Osteoblast (primary cell): ENCODE results near the gene C20orf144. TPM values are rescaled to one million over a fixed set of nuclear protein-coding genes. Genes with fewer than 3 reads are reported as not detected.
A peak's percentile ranks its signal among the peaks of the same experiment; 100 is the strongest.

ENCODE experiments used
- DNase-seq: peaks from one replicate; pipeline ENCODE4 v3.0.0; 2011; ENCODE audit warnings: low spot score, mixed read lengths; ENCODE audit not compliant: insufficient read length; ENCODE audit errors: missing footprints
- H2AFZ ChIP-seq: 2 replicates; pipeline ENCODE4 v1.6.0; 2011; ENCODE audit warnings: mild to moderate bottlenecking, low read length
- H3K27ac ChIP-seq: 2 replicates; pipeline ENCODE4 v1.5.1; 2011; ENCODE audit warnings: mild to moderate bottlenecking, low read depth, low read length, moderate library complexity
- H3K27me3 ChIP-seq: 2 replicates; pipeline ENCODE4 v1.6.0; 2012; ENCODE audit warnings: mild to moderate bottlenecking, control low read depth, inconsistent platforms, low read length, moderate library complexity; ENCODE audit not compliant: insufficient read depth
- H3K36me3 ChIP-seq: 2 replicates; pipeline ENCODE4 v1.5.1; 2011; ENCODE audit warnings: mild to moderate bottlenecking, low read length, control low read depth, moderate library complexity; ENCODE audit not compliant: insufficient read depth
- H3K4me1 ChIP-seq: 2 replicates; pipeline ENCODE4 v1.5.1; 2011; ENCODE audit warnings: mild to moderate bottlenecking, low read length, control low read depth, moderate library complexity; ENCODE audit not compliant: insufficient read depth
- H3K4me2 ChIP-seq: 2 replicates; pipeline ENCODE4 v1.6.0; 2011; ENCODE audit warnings: mild to moderate bottlenecking, low read length; ENCODE audit not compliant: insufficient read depth
- H3K4me3 ChIP-seq: fragments of 200-600 bp; sonication (generic); 3 replicates; pipeline ENCODE4 v1.5.1; 2012; ENCODE audit warnings: mild to moderate bottlenecking, low read length, inconsistent platforms; ENCODE audit not compliant: insufficient read depth
- H3K79me2 ChIP-seq: 2 replicates; pipeline ENCODE4 v1.6.0; 2012; ENCODE audit warnings: mild to moderate bottlenecking, low read length, control low read depth, inconsistent platforms; ENCODE audit not compliant: insufficient read depth
- H3K9me3 ChIP-seq: 2 replicates; pipeline ENCODE4 v1.5.1; 2011; ENCODE audit warnings: low read depth, low read length, control low read depth
- H4K20me1 ChIP-seq: 2 replicates; pipeline ENCODE4 v1.6.0; 2012; ENCODE audit warnings: mild to moderate bottlenecking, low read length, control low read depth; ENCODE audit not compliant: insufficient read depth
- total RNA-seq: library from RNA; depleted of rRNA; stranded (reverse); fragments of >200 nt; gene quantifications from 2 replicates; pipeline ENCODE4 v1.2.3, GENCODE V29; 2012
- TF ChIP-seq, protein P1 (sequence below): IDR thresholded peaks from 2 replicates; pipeline ENCODE4 v1.5.1; 2011; ENCODE audit warnings: mild to moderate bottlenecking, low read depth, low read length, moderate library complexity; ENCODE audit errors: extremely low read depth

Gene C20orf144
- total RNA-seq, 1 donor = under 0.01 TPM

DNA sequence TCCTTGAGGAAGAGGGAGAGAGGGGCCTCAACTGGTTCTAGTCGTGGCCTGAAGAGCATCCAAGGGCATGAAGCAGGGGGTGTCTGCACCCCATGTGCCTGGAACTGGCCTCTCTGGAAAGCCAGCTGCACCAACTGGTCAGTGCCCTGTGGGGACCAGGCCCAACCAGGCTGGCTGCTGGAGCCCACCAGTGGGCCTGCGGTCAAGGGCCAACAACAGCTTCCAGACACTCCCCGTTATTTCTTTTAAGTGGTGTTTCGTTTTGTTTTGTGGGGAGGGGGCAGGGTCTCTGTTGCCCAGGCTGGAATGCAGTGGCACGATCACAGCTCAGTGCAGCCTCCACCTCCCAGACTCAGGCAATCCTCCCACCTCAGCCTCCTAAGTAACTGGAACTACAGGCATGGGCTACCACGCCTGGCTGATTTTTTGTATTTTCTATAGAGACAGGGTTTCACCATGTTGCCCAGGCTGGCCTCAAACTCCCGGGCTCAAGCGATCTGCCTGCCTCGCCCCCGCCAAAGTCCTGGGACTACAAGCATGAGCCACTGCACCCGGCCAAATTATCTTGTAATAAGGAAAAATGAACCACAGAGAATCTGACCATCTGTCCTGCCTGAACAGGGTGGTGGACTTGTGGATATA, 11.9 kb upstream of the C20orf144 start:
- no peak overlapping the region for H3K27ac ChIP-seq
- TF ChIP-seq, protein P1, sequence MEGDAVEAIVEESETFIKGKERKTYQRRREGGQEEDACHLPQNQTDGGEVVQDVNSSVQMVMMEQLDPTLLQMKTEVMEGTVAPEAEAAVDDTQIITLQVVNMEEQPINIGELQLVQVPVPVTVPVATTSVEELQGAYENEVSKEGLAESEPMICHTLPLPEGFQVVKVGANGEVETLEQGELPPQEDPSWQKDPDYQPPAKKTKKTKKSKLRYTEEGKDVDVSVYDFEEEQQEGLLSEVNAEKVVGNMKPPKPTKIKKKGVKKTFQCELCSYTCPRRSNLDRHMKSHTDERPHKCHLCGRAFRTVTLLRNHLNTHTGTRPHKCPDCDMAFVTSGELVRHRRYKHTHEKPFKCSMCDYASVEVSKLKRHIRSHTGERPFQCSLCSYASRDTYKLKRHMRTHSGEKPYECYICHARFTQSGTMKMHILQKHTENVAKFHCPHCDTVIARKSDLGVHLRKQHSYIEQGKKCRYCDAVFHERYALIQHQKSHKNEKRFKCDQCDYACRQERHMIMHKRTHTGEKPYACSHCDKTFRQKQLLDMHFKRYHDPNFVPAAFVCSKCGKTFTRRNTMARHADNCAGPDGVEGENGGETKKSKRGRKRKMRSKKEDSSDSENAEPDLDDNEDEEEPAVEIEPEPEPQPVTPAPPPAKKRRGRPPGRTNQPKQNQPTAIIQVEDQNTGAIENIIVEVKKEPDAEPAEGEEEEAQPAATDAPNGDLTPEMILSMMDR = no peak
- H3K9me3 ChIP-seq = no peaks in the 10 kb centered on the region
- peaks cover 6% of the 10 kb centered on the region for H3K27me3 ChIP-seq
- no peak overlapping the region for H3K4me3 ChIP-seq
- no peak overlapping the region for H2AFZ ChIP-seq
- peaks cover 29% of the 10 kb centered on the region for H4K20me1 ChIP-seq
- no peak overlapping the region for H3K4me2 ChIP-seq
- H3K79me2 ChIP-seq = no peaks in the 10 kb centered on the region
- H3K36me3 ChIP-seq = peaks cover 6% of the 10 kb centered on the region
- peaks cover 25% of the 10 kb centered on the region for H3K4me1 ChIP-seq
- DNase-seq = no peak

DNA sequence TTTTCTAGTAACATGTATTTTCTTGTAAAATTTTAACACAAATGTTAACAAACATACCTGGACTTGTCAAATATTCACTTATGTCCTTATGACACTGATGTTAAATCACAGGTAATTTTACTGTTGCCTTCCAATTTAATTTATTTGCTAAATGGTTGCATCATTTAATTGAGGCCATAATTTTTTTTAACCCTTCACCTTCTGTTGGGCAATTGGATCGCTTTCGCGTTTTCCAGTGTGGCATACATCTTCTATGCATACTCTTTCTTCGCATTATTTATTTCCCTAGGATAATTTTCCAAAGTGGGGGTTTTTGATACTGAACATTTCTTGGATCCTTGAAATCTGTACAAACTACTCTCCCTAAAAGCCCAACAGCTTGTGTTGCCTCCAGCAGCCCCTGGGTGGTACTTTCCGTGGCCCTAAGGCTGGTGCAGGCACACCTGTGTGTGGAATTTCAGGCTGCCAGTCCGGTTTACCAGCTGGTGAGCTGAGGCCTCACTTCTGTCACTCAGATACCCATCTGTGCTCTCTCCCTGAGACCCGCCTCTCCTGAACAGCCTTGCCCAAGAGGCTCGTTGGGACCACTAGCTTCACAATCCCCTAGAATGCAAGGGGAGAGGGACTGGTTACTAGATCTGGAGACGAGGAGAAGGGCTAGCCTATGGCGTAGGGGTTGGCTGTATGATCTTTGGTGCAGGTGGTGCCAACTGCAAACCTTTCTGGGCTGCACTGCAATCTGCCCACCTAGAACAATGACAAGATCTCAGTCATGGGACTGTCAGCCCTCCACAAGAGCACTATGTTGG, 11.2 kb upstream of the C20orf144 start:
- no peak overlapping the region for H3K4me3 ChIP-seq

DNA sequence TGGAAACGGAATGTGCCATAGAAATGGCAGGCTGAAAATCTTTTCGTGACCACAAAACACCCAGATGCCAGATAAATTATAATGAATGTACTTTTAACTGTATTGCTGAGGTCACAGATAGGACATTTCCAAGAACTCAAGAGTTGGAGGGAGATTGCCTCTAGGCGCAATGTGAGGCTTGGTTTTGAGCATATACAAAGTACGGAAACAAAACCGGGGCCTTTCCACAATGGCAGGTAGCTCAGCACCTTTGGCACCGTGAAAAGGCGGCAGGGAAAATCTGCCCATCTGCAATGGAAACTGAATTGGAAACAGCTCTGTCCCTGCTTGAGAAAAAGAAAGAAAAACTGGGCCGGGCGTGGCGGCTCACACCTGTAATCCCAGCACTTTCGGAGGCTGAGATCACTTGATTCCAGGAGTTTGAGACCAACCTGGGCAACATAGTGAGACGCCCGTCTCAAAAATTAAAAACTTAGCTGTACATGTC, 10.5 kb upstream of the C20orf144 start:
- Histone ChIP-seq H3K4me3 (no peak overlapping the region), H3K79me2 (no peaks in the 10 kb centered on the region), H3K36me3 (no peaks in the 10 kb centered on the region), H3K4me1 (peaks cover 25% of the 10 kb centered on the region), H3K9me3 (no peaks in the 10 kb centered on the region), H2AFZ (no peak overlapping the region), H4K20me1 (peaks cover 23% of the 10 kb centered on the region), H3K27me3 (peaks cover 6% of the 10 kb centered on the region), H3K4me2 (no peak overlapping the region), H3K27ac (no peak overlapping the region)
- DNase-seq = no peak
- TF ChIP-seq, protein P1 = no peak

More for the DNA sequence above, 11.2 kb upstream of the C20orf144 start:
- H3K4me1 ChIP-seq = peaks cover 25% of the 10 kb centered on the region
- H3K27ac ChIP-seq = no peak overlapping the region
- TF ChIP-seq, protein P1 = no peak
- H3K4me2 ChIP-seq = no peak overlapping the region
- H3K79me2 ChIP-seq = no peaks in the 10 kb centered on the region
- DNase-seq = peak; percentile 74
- H3K9me3 ChIP-seq = no peaks in the 10 kb centered on the region
- H4K20me1 ChIP-seq = peaks cover 26% of the 10 kb centered on the region
- H2AFZ ChIP-seq = no peak overlapping the region
- H3K36me3 ChIP-seq = no peaks in the 10 kb centered on the region
- peaks cover 6% of the 10 kb centered on the region for H3K27me3 ChIP-seq
